ENCODE results near the gene NMUR1.

GRCh38 chr2:231515603-231516002 is 14.6 kb downstream of the NMUR1 start:
- TF ChIP-seq POLR2A (IDR thresholded peaks at IDR 0.05) = no peak
- no peak for TF ChIP-seq CTCF (IDR thresholded peaks at IDR 0.05)
